KOPT-K1 (cell line): ENCODE results near the gene OPA1.

Experiments used
- H3K27ac ChIP-seq: fragments of 200-600 bp; sonication (generic); 2 replicates; pipeline ENCODE4 v1.5.1; 2016; ENCODE audit warnings: antibody characterized with exemption, mild to moderate bottlenecking, low read depth, low read length; ENCODE audit not compliant: poor library complexity, severe bottlenecking
- H3K36me3 ChIP-seq: fragments of 200-600 bp; sonication (generic); 2 replicates; pipeline ENCODE4 v1.5.1; 2017; ENCODE audit warnings: antibody characterized with exemption, mild to moderate bottlenecking, low read length, moderate library complexity; ENCODE audit not compliant: insufficient read depth
- H3K9me3 ChIP-seq: fragments of 200-600 bp; sonication (generic); 2 replicates; pipeline ENCODE4 v1.5.1; 2017; ENCODE audit warnings: antibody characterized with exemption, low read length, mild to moderate bottlenecking; ENCODE audit not compliant: insufficient read depth, poor library complexity, severe bottlenecking

Gene OPA1

DNA sequence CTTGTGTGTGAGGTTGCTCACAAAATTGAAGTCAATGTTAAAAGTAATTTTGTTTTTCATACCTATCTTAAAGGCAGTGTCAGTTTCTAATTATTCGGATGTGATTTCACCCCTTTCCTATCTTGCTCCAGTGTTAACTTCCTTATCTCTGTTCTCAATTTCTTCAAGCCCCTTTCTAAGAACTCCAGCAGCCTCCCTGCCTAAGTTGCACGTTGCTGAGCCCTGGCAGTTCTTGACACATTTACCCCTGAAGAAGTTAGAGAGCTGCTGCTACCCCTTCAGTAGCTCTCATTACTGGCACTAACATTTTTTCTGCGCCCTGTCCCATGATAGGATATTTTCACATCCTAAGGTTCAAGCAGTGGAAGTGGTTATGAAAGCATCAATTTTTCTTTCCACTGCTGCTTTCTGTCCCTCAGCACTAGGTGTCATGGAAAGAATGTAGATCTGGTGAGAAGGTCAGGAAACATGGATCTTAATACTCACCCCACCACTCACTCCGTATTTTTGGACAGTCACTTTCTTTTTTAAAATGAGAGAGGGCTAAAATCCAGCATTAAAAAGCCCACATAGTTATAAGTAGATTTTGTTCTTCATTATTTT is 62.9 kb downstream of the OPA1 start:
- Histone ChIP-seq H3K9me3 (no peaks in the 10 kb centered on the region), H3K27ac (no peak overlapping the region), H3K36me3 (peaks cover 89% of the 10 kb centered on the region)

- no peak overlapping the region for H3K27ac ChIP-seq
- no peaks in the 10 kb centered on the region for H3K9me3 ChIP-seq
- peaks cover 90% of the 10 kb centered on the region for H3K36me3 ChIP-seq
Measured at GRCh38 chr3:193656445-193656844, 63.4 kb downstream of the OPA1 start.

DNA sequence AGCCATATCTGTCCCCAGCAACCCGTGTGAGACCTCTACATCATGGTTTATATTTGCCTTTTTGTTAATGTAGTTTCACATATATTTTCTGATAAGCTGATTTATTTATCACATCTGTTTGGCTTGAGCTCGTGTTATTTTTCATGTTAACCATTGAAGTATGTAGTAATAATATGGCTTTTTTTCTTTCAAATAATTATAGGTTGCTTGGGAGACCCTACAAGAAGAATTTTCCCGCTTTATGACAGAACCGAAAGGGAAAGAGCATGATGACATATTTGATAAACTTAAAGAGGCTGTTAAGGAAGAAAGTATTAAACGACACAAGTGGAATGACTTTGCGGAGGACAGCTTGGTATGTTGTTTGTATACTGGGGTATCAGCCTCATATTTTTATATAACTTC is 63.9 kb downstream of the OPA1 start:
- no peak overlapping the region for H3K27ac ChIP-seq
- H3K36me3 ChIP-seq = peaks cover 95% of the 10 kb centered on the region
- H3K9me3 ChIP-seq = no peaks in the 10 kb centered on the region

- H3K36me3 ChIP-seq = peaks cover 95% of the 10 kb centered on the region
- no peak overlapping the region for H3K27ac ChIP-seq
- no peaks in the 10 kb centered on the region for H3K9me3 ChIP-seq
Measured at GRCh38 chr3:193660171-193660570, 67.2 kb downstream of the OPA1 start.

GRCh38 chr3:193660698-193661411 is 67.8 kb downstream of the OPA1 start:
- Histone ChIP-seq H3K27ac (no peak overlapping the region), H3K9me3 (no peaks in the 10 kb centered on the region), H3K36me3 (peaks cover 94% of the 10 kb centered on the region)

GRCh38 chr3:193662757-193663322 is 69.8 kb downstream of the OPA1 start:
- no peaks in the 10 kb centered on the region for H3K9me3 ChIP-seq
- peaks cover 94% of the 10 kb centered on the region for H3K36me3 ChIP-seq
- H3K27ac ChIP-seq = no peak overlapping the region

GRCh38 chr3:193665370-193665989 is 72.5 kb downstream of the OPA1 start:
- Histone ChIP-seq H3K36me3 (peaks cover 98% of the 10 kb centered on the region), H3K27ac (no peak overlapping the region), H3K9me3 (no peaks in the 10 kb centered on the region)

DNA sequence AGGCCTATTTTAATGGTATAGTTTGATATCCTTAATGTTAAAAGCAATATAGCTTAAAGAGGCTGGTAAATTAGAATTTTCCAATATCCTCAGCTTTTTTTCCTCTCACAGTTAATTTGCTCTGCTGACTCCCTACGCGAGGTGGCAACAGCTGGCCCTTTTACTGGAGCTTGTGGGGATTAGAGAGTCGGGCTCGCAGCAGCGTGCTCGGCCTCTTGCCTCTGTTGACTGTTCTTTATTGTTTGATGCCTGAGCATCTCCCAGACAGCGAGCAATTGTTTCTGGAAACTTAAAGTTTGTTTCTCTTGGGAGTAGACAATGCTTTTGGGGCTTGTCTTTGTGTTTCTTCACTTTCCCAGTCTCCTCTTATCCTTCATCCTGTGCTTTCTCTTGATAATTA is 80.8 kb downstream of the OPA1 start:
- Histone ChIP-seq H3K36me3 (peaks cover 77% of the 10 kb centered on the region), H3K27ac (no peak overlapping the region), H3K9me3 (no peaks in the 10 kb centered on the region)

DNA sequence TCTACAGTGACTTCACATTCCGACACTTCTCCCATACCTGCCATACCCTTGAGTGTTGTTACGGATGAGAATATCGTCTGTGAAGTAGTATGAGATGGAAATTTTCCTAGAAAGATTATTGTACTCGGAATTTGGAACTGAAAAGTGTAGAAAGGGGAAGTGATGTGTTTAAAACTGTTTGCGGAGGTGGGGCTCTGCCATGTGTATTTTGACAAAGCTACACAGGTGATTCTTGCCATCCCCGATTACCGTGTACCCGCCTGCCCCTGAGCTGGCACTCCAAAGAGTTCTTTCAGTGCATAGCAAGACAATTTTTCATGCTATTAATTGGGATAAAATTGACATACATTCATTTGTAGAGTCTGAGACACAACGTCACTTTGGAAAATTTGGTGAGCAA is 81.7 kb downstream of the OPA1 start:
- H3K36me3 ChIP-seq = peaks cover 68% of the 10 kb centered on the region
- H3K9me3 ChIP-seq = no peaks in the 10 kb centered on the region
- no peak overlapping the region for H3K27ac ChIP-seq

DNA sequence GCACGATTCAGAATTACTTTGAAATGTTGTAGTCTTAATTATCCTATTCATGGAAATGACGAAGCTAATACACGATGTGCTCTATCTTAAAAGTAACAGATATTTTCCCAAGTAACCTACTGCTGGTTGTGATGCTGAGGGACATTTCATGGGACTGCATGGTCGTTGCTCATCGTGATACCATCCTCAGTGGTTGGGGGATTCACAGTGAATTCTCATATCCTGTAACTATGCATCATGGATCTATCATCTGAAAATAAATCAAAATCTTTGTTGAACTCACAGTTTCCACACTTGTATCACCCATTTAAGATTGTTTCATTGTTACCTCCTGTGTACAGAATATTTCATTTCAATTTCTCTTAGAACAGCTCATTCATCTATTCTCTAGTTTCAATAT is 84.7 kb downstream of the OPA1 start:
- Histone ChIP-seq H3K27ac (no peak overlapping the region), H3K36me3 (peaks cover 53% of the 10 kb centered on the region), H3K9me3 (no peaks in the 10 kb centered on the region)

DNA sequence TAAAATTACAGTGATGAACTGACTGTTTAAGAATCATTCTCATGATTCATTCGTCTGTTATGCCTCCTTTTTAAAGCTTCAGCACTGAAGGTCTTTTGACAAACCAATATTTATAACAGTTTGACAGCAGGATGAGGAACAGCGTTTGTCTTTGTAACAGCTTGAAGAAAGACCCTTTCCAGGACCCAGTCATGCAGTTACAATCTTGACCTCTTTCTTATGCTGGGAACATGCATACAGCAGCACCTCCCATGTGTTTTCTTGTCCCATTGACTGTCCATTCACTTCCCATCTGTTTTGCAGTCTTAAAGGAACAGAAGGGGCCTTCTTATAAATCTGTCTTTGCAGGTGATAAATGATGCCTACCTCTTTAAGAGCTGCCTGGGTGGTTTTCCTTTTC is 87.2 kb downstream of the OPA1 start:
- Histone ChIP-seq H3K9me3 (no peaks in the 10 kb centered on the region), H3K36me3 (peaks cover 51% of the 10 kb centered on the region), H3K27ac (no peak overlapping the region)

GRCh38 chr3:193681631-193682030 is 88.6 kb downstream of the OPA1 start:
- no peak overlapping the region for H3K27ac ChIP-seq
- H3K9me3 ChIP-seq = no peaks in the 10 kb centered on the region
- H3K36me3 ChIP-seq = peaks cover 49% of the 10 kb centered on the region

DNA sequence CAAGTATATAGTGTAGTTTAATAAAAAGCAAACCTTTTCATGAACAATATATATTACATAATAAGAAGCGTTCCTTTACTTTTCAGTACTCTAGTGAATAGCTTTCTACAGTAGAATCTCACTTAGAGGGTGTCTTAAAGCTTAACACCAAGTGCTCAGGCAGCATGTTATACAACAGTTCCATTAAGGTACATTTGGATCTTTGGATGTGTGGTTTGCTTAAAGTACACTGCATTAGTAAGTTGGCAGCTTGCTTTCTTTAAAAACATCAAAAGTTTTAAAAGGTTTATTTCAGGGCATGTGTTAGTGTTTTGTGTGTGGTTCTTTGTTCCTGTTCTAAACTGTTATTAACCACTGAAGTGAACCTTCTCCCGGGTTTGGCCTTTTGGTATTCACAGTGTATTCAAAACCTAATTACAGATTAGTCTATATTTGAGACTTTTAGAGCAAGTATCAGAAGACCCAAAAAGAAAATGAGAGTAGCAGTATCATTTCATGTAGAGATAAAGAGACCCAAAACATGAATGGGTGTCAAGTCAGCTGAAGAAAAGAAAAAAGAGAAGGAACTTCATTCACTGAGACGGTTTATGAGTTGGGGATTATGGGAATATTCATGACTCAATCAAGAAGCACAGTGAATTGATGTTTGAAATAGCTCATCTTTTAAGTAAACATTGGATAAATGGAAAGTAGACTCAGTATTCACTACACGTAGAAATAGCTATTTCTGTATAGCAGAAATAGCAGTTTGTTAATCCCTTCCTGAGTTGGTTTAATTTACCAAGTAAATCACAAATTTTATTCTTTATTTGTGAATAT is 93.9 kb downstream of the OPA1 start:
- Histone ChIP-seq H3K36me3 (peaks cover 50% of the 10 kb centered on the region), H3K9me3 (no peaks in the 10 kb centered on the region), H3K27ac (no peak overlapping the region)

- Histone ChIP-seq H3K9me3 (no peaks in the 10 kb centered on the region), H3K36me3 (peaks cover 56% of the 10 kb centered on the region), H3K27ac (no peak overlapping the region)
Measured at GRCh38 chr3:193688834-193689714, 96.1 kb downstream of the OPA1 start.
